Measurements from ENCODE around the gene RALGPS1. TPM values are rescaled to one million over a fixed set of nuclear protein-coding genes. Genes with fewer than 3 reads are reported as not detected.

The RALGPS1 gene
- polyA plus RNA-seq, 2 of the 4 experiments (the other 2 are of a cell fraction) = 5.0 to 7.9 TPM

- H3K4me1 ChIP-seq = peaks cover 30% of the 10 kb centered on the region
- WGBS (ENCODE audit: missing lambda C conversion rate) = 48% methylated on average over 2 of the region's 2 CpGs
- H3K4me3 ChIP-seq = no peak overlapping the region
- FAIRE-seq (no peak), DNase-seq (ENCODE audit: low read depth in 1 of 2, low spot score in 1 of 2) (peak in 1 of 2 experiments; percentile 34), ATAC-seq (no peak)
- CTCF ChIA-PET = interaction anchor here (5.4 to 5.6 kb wide), 2 partner anchors 37 to 223 kb away, joined by 22 to 23 read pairs; no protein-coding TSS in a partner anchor
- H3K4me2 ChIP-seq = peak overlapping the region; percentile 21; the same call in 1 of the 3 replicates
- TF ChIP-seq POLR2A (IDR thresholded peaks at IDR 0.05; ENCODE audit: low read length) = no peak
- no peak for TF ChIP-seq FOSL2 (IDR thresholded peaks at IDR 0.05)
- peak; percentile 46; the same call in 1 of the 2 replicates for TF ChIP-seq FOSL2 (CRISPR knock-in tag; IDR thresholded peaks at IDR 0.05)
- POLR2A ChIA-PET = no interaction called here
- no peaks in the 10 kb centered on the region for H3K9me3 ChIP-seq
- H3K27ac ChIP-seq = no peak overlapping the region; a peak in 1 of 6 replicates
Measured at GRCh38 chr9:127163409-127163808, 248.8 kb downstream of the RALGPS1 start.

- peaks cover 16% of the 10 kb centered on the region; the same call in 2 of the 3 replicates for H3K4me1 ChIP-seq
- FAIRE-seq (no peak), DNase-seq (ENCODE audit: low read depth in 1 of 2, low spot score in 1 of 2) (no peak), ATAC-seq (no peak)
- no peaks in the 10 kb centered on the region for H3K9me3 ChIP-seq
- 80% methylated on average over 4 of the region's 4 CpGs for WGBS (ENCODE audit: missing lambda C conversion rate)
- ChIA-PET POLR2A (no interaction called here), CTCF (interaction anchor here (0.9 to 2.5 kb wide), 5 partner anchors 10 to 200 kb away, joined by 3 to 7 read pairs (median 3); no protein-coding TSS in a partner anchor)
- no peak overlapping the region for H3K27ac ChIP-seq
- H3K4me2 ChIP-seq = no peak overlapping the region
- TF ChIP-seq HDAC2 (IDR thresholded peaks at IDR 0.05) (no peak), ESRRA (IDR thresholded peaks at IDR 0.05; ENCODE audit: borderline replicate concordance, low read length) (no peak), MAFK (IDR thresholded peaks at IDR 0.05; ENCODE audit: partially characterized antibody) (no peak), HES2 (IDR thresholded peaks at IDR 0.05) (no peak), CBX8 (IDR thresholded peaks at IDR 0.05) (no peak), FOSB (CRISPR knock-in tag; IDR thresholded peaks at IDR 0.05) (no peak), RAD21 (conservative IDR thresholded peaks at IDR 0.05 in 1 of 2, IDR thresholded peaks at IDR 0.05 in 1 of 2) (no peak), HOXB13 (CRISPR knock-in tag; IDR thresholded peaks at IDR 0.05; ENCODE audit: low read depth) (no peak), TP53 (CRISPR knock-in tag; IDR thresholded peaks at IDR 0.05) (no peak)
- TF ChIP-seq, protein P1, sequence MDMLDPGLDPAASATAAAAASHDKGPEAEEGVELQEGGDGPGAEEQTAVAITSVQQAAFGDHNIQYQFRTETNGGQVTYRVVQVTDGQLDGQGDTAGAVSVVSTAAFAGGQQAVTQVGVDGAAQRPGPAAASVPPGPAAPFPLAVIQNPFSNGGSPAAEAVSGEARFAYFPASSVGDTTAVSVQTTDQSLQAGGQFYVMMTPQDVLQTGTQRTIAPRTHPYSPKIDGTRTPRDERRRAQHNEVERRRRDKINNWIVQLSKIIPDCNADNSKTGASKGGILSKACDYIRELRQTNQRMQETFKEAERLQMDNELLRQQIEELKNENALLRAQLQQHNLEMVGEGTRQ (IDR thresholded peaks at IDR 0.05) = no peak
- no peak overlapping the region for H3K4me3 ChIP-seq
Measured at GRCh38 chr9:127165116-127165515, 250.5 kb downstream of the RALGPS1 start.

DNA sequence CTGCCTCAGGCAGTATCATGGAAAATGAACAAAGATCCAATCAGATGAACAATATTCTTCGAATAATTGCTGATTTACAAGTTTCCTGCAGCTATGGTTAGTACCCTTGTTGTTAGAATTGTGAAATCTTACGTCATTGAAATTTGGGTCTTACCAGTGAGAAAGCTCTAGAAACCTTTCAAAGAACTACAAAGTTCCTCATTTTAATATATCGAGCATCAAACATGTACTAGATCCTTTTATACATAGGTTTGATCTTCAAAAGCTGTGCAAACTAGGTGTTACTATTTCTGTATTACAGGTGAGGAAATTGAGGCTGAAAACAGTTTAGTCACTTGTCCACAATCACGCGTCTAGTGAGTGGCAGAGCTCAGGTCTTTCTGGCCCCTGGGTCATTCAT is 251.5 kb downstream of the RALGPS1 start:
- CTCF ChIA-PET = interaction anchor here (1.1 to 2.5 kb wide), 4 partner anchors 9 to 201 kb away, joined by 3 to 7 read pairs (median 4); no protein-coding TSS in a partner anchor
- POLR2A ChIA-PET = interaction anchor here (0.6 kb wide), 2 partner anchors 44 to 731 kb away, joined by 5 to 6 read pairs; partner anchors contain the start of gene ANGPTL2
- H3K27ac ChIP-seq = no peak overlapping the region
- 74% methylated on average over 5 of the region's 5 CpGs for WGBS (ENCODE audit: missing lambda C conversion rate)
- no peak overlapping the region for H3K4me2 ChIP-seq
- DNase-seq (ENCODE audit: low read depth in 1 of 2, low spot score in 1 of 2) (no peak), ATAC-seq (no peak), FAIRE-seq (no peak)
- TF ChIP-seq PHF8 (IDR thresholded peaks at IDR 0.05; ENCODE audit: borderline replicate concordance, low read depth) (no peak), HOXB13 (CRISPR knock-in tag; IDR thresholded peaks at IDR 0.05; ENCODE audit: low read depth) (no peak), ESRRA (IDR thresholded peaks at IDR 0.05; ENCODE audit: borderline replicate concordance, low read length) (no peak), MAZ (IDR thresholded peaks at IDR 0.05; ENCODE audit: borderline replicate concordance, low read depth, low read length) (no peak), POLR2AphosphoS2 (conservative IDR thresholded peaks at IDR 0.05; ENCODE audit: low read length) (no peak), SREBF2 (IDR thresholded peaks at IDR 0.05) (no peak), JUN (IDR thresholded peaks at IDR 0.05) (no peak), CBX2 (IDR thresholded peaks at IDR 0.05; ENCODE audit: borderline replicate concordance, low read depth) (no peak), NPAS2 (CRISPR knock-in tag; IDR thresholded peaks at IDR 0.05; ENCODE audit: borderline replicate concordance) (no peak), EHMT2 (IDR thresholded peaks at IDR 0.05; ENCODE audit: low read depth) (no peak), HEYL (CRISPR knock-in tag; IDR thresholded peaks at IDR 0.05) (no peak), HDAC2 (IDR thresholded peaks at IDR 0.05) (no peak), EHF (CRISPR knock-in tag; IDR thresholded peaks at IDR 0.05) (no peak), HES2 (IDR thresholded peaks at IDR 0.05) (no peak), SMC3 (IDR thresholded peaks at IDR 0.05) (no peak), MAFK (IDR thresholded peaks at IDR 0.05; ENCODE audit: partially characterized antibody) (no peak), TFCP2L1 (CRISPR knock-in tag; IDR thresholded peaks at IDR 0.05) (no peak)
- TF ChIP-seq, protein P2, sequence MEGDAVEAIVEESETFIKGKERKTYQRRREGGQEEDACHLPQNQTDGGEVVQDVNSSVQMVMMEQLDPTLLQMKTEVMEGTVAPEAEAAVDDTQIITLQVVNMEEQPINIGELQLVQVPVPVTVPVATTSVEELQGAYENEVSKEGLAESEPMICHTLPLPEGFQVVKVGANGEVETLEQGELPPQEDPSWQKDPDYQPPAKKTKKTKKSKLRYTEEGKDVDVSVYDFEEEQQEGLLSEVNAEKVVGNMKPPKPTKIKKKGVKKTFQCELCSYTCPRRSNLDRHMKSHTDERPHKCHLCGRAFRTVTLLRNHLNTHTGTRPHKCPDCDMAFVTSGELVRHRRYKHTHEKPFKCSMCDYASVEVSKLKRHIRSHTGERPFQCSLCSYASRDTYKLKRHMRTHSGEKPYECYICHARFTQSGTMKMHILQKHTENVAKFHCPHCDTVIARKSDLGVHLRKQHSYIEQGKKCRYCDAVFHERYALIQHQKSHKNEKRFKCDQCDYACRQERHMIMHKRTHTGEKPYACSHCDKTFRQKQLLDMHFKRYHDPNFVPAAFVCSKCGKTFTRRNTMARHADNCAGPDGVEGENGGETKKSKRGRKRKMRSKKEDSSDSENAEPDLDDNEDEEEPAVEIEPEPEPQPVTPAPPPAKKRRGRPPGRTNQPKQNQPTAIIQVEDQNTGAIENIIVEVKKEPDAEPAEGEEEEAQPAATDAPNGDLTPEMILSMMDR (IDR thresholded peaks at IDR 0.05) = no peak
- H3K4me1 ChIP-seq = peaks cover 16% of the 10 kb centered on the region; the same call in 2 of the 3 replicates
- no peaks in the 10 kb centered on the region for H3K9me3 ChIP-seq
- no peak overlapping the region for H3K4me3 ChIP-seq

All from A549 (cell line).